ENCODE measurements around the gene SYNE1. TPM values are rescaled to one million over a fixed set of nuclear protein-coding genes. Genes with fewer than 3 reads are reported as not detected.

SYNE1 gene
- total RNA-seq, 2 donors from 2014 or later = 135 to 160 TPM

DNA sequence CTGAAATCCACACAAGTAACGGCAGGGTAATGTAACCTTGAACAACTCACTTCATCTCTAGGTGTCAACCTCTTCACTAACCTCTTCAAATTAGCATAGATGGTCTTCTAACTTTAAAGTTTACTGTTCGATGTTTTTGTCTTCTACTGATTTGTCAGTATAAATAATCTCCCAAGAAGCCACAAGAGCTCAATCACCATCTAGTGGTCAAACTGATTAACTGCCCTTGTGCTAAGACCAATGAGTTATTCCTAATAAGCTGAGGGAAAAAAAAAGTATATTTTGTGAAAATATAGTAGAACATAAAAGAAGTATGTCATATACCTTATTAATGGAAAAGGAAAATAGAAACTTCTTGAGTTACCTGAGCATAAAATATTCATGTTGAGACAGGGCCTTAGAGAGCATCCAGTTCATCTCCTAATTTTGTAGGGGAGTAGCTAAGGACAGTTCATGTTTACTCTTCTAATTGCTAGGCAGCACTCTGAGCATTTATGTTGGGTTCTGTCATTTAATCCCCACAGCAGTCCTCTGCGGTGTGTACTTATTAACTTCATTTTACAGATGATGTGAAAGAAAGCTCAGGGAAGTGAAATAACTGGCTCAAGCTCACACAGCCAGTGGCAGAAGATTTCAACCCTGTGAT lies 512.6 kb downstream of the SYNE1 start:
- no peaks in the 10 kb centered on the region for H3K9me3 ChIP-seq
- H3K4me1 ChIP-seq = peaks cover 0 to 21% of the 10 kb centered on the region in 2 donors
- H3K27me3 ChIP-seq = no peaks in the 10 kb centered on the region
- H3K4me3 ChIP-seq = no peak overlapping the region
- peaks cover 49% of the 10 kb centered on the region for H3K36me3 ChIP-seq
- TF ChIP-seq, protein P1, sequence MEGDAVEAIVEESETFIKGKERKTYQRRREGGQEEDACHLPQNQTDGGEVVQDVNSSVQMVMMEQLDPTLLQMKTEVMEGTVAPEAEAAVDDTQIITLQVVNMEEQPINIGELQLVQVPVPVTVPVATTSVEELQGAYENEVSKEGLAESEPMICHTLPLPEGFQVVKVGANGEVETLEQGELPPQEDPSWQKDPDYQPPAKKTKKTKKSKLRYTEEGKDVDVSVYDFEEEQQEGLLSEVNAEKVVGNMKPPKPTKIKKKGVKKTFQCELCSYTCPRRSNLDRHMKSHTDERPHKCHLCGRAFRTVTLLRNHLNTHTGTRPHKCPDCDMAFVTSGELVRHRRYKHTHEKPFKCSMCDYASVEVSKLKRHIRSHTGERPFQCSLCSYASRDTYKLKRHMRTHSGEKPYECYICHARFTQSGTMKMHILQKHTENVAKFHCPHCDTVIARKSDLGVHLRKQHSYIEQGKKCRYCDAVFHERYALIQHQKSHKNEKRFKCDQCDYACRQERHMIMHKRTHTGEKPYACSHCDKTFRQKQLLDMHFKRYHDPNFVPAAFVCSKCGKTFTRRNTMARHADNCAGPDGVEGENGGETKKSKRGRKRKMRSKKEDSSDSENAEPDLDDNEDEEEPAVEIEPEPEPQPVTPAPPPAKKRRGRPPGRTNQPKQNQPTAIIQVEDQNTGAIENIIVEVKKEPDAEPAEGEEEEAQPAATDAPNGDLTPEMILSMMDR (IDR thresholded peaks at IDR 0.05) = peak; percentile 62 to 87
- H3K27ac ChIP-seq = peak overlapping the region in 1 of 2 donors; percentile 9
- no peak for DNase-seq (ENCODE audit: low spot score)

DNA sequence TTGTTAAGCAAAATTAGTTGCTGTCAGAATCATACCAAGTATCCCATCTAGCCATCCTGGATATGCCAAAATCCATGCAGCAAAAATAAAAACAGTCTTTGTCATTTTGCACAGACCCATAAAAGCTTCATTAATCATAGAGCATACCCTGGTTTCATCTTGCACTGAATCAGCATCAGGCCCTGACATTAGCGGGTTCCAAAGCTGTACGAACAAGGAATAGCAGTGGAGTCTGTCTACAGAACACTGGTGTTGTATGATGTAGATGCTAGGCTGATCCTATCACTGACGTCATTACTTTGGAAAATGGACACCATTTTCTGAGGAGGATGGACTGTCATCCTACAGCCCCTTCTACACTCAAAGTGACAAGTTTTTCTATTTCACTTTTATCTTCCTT lies 514.1 kb downstream of the SYNE1 start:
- no peaks in the 10 kb centered on the region for H3K9me3 ChIP-seq
- no peaks in the 10 kb centered on the region for H3K27me3 ChIP-seq
- H3K4me1 ChIP-seq = peaks cover 0 to 21% of the 10 kb centered on the region in 2 donors
- TF ChIP-seq, protein P1 (IDR thresholded peaks at IDR 0.05) = no peak
- no peak for DNase-seq (ENCODE audit: low spot score)
- peaks cover 36% of the 10 kb centered on the region for H3K36me3 ChIP-seq
- H3K27ac ChIP-seq = no peak overlapping the region
- no peak overlapping the region for H3K4me3 ChIP-seq

GRCh38 chr6:152122434-152122833 lies 514.7 kb downstream of the SYNE1 start:
- peaks cover 0 to 16% of the 10 kb centered on the region in 2 donors for H3K4me1 ChIP-seq
- TF ChIP-seq, protein P1 (IDR thresholded peaks at IDR 0.05) = no peak
- no peak for DNase-seq (ENCODE audit: low spot score)
- H3K27ac ChIP-seq = no peak overlapping the region
- no peak overlapping the region for H3K4me3 ChIP-seq
- H3K9me3 ChIP-seq = no peaks in the 10 kb centered on the region
- peaks cover 36% of the 10 kb centered on the region for H3K36me3 ChIP-seq
- no peaks in the 10 kb centered on the region for H3K27me3 ChIP-seq

DNA sequence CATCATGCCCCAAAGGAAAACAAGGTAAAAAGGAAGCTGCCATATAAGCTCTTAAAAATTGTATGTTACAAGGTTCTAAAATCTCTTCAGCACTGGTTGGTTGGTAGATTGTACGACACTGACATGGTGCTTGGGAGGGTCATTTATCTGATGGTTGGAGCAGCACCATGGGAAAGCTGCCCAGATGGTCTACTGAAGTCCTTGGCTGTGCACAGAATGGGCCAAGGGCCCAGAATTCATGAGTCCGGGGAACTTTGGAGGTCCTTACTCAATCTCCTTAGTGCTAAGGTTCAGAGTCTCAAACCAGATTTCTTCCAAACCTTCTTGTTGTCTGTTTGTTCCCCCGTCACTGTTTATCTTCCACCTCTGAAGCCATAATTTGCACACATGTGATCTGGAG lies 515.3 kb downstream of the SYNE1 start:
- TF ChIP-seq, protein P1 (IDR thresholded peaks at IDR 0.05) = no peak
- Histone ChIP-seq H3K36me3 (peaks cover 36% of the 10 kb centered on the region), H3K4me1 (peaks cover 0 to 13% of the 10 kb centered on the region in 2 donors), H3K9me3 (no peaks in the 10 kb centered on the region), H3K27ac (no peak overlapping the region), H3K4me3 (no peak overlapping the region), H3K27me3 (no peaks in the 10 kb centered on the region)
- no peak for DNase-seq (ENCODE audit: low spot score)

DNA sequence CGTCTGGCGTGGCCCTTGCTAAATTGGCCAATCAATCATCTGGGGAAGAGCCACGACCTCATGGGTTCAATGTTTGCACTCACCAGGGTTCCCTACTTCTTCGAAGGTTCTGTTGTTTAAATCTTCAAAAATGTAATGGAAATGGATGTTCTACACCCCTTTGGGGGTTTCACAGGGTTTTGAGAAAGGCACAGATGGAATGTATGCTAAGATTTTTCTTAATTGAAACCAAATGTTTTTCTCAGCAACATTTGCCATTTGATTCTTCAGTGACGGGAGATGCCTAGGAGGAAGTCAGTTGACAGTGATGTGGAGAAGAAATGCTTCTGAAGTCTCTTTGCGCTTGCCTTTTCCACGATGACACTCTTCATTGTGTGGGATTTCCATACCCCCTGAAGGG lies 517.3 kb downstream of the SYNE1 start:
- Histone ChIP-seq H3K9me3 (no peaks in the 10 kb centered on the region), H3K27me3 (no peaks in the 10 kb centered on the region), H3K4me3 (no peak overlapping the region), H3K36me3 (peaks cover 36% of the 10 kb centered on the region), H3K27ac (no peak overlapping the region), H3K4me1 (peaks cover 0 to 13% of the 10 kb centered on the region in 2 donors)
- TF ChIP-seq, protein P1 (IDR thresholded peaks at IDR 0.05) = no peak
- DNase-seq (ENCODE audit: low spot score) = no peak

DNA sequence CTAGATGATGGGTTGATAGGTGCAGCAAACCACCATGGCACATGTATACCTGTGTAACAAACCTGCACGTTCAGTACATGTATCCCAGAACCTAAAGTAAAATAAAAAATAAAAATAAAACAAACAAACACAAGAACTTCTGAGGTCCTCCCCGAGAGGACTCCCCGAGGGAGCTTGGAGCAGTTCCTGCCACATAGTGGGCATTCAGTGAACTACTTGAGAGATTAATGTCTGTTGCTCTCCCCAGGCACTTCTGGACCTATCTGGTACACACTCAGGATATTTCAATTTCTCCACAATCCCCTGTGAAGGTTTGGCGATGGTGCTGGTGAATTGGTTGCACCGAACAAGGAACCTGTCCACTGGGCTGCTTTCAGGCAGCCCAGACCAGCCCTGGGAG lies 518.5 kb downstream of the SYNE1 start:
- H3K27ac ChIP-seq = no peak overlapping the region
- no peaks in the 10 kb centered on the region for H3K9me3 ChIP-seq
- DNase-seq (ENCODE audit: low spot score) = no peak
- H3K27me3 ChIP-seq = no peaks in the 10 kb centered on the region
- TF ChIP-seq, protein P1 (IDR thresholded peaks at IDR 0.05) = no peak
- H3K4me1 ChIP-seq = peaks cover 0 to 13% of the 10 kb centered on the region in 2 donors
- no peak overlapping the region for H3K4me3 ChIP-seq
- H3K36me3 ChIP-seq = peaks cover 35% of the 10 kb centered on the region

All from right atrium auricular region (tissue), 2 donors.